HepG2 (cell line): ENCODE measurements around the gene PGM5. TPM values are rescaled to one million over a fixed set of nuclear protein-coding genes. Genes with fewer than 3 reads are reported as not detected.

Experiments used
- ATAC-seq: fragments of 200-7000 bp; cut with Tn5 transposase; 3 replicates; pipeline ENCODE4 v1.9.1; 2020; ENCODE audit warnings: mild to moderate bottlenecking, moderate library complexity
- BruUV-seq: library from RNA; stranded (reverse); fragments of 400-500 nt; replicated peaks from 2 replicates; lab custom pipeline; 2021; lab: Mats Ljungman, UMichigan
- CTCF ChIA-PET: fragments of 300-600 bp; formaldehyde crosslinking; extraction: SDS; loops from one replicate; lab custom pipeline; 2021; ENCODE audit warnings: low total read pairs, inconsistent platforms, low intra/inter-chr PET ratio; lab: Yijun Ruan, JAX
- POLR2A ChIA-PET: fragments of 350-600 bp; sonication (Branson Sonifier 250); formaldehyde crosslinking; loops from one replicate; lab custom pipeline; 2020; ENCODE audit warnings: antibody characterized with exemption, inconsistent platforms; lab: Yijun Ruan, JAX
- DNase-seq: peaks from one replicate; pipeline ENCODE4 v3.0.0-alpha.2; 2015; ENCODE audit warnings: low spot score
- FAIRE-seq: peaks from 3 replicates; lab custom pipeline; 2011; peaks lifted over from hg19 to GRCh38; lab: Jason Lieb, UNC
- H2AFZ ChIP-seq: one replicate; pipeline ENCODE4 v1.6.1; 2011; ENCODE audit warnings: low read length, inconsistent platforms
- H3K27ac ChIP-seq: fragments of 300-600 bp; 3 replicates; pipeline ENCODE4 v1.8.0; 2011; ENCODE audit warnings: mixed run types, mild to moderate bottlenecking, mixed read lengths, low read length, inconsistent platforms; ENCODE audit not compliant: insufficient read depth; ENCODE audit errors: extremely low read length
- H3K27me3 ChIP-seq, 2 experiments: fragments of 200-600 bp in 1 of 2; 2 replicates in 1 of 2; 3 replicates in 1 of 2; pipeline versions ENCODE4 v1.6.0 to v1.8.0; 2011; ENCODE audit warnings: low read length in 2 of 2, mild to moderate bottlenecking in 2 of 2, moderate library complexity in 2 of 2, inconsistent platforms in 1 of 2; ENCODE audit not compliant: insufficient read depth in 2 of 2, control insufficient read depth in 1 of 2
- H3K36me3 ChIP-seq, 2 experiments: fragments of 200-600 bp in 1 of 2; replicated peaks in 1 of 2; 2 replicates in 1 of 2; 3 replicates in 1 of 2; pipeline versions ENCODE4 v1.5.1 to v1.8.0; 2011; ENCODE audit warnings: low read length in 2 of 2, inconsistent platforms in 1 of 2; ENCODE audit not compliant: insufficient read depth in 2 of 2, control insufficient read depth in 1 of 2
- H3K4me1 ChIP-seq: 2 replicates; pipeline ENCODE4 v1.5.1; 2012; ENCODE audit warnings: low read length, inconsistent platforms; ENCODE audit not compliant: insufficient read depth
- H3K4me2 ChIP-seq: 2 replicates; pipeline ENCODE4 v1.6.0; 2011; ENCODE audit warnings: low read depth, low read length, inconsistent platforms
- H3K4me3 ChIP-seq, 3 experiments: fragments of 200-600 bp in 1 of 3; sonication (generic), shearing (Covaris generic) in 1 of 3; replicated peaks in 1 of 3; 2 replicates each; pipeline ENCODE4 v1.5.1; 2011 to 2016; ENCODE audit warnings: low read length in 3 of 3, inconsistent platforms in 2 of 3, low read depth in 2 of 3, mild to moderate bottlenecking in 2 of 3, control low read depth in 1 of 3, mixed read lengths in 1 of 3; ENCODE audit not compliant: insufficient read depth in 1 of 3
- H3K79me2 ChIP-seq: one replicate; pipeline ENCODE4 v1.6.1; 2011; ENCODE audit warnings: low read length, inconsistent platforms; ENCODE audit not compliant: insufficient read depth
- H3K9ac ChIP-seq: 2 replicates; pipeline ENCODE4 v1.6.0; 2011; ENCODE audit warnings: mild to moderate bottlenecking, low read depth, low read length, inconsistent platforms; ENCODE audit not compliant: insufficient read depth
- H3K9me3 ChIP-seq: 2 replicates; pipeline ENCODE4 v1.5.1; 2012; ENCODE audit warnings: mild to moderate bottlenecking, low read length
- H4K20me1 ChIP-seq: 2 replicates; pipeline ENCODE4 v1.6.0; 2011; ENCODE audit warnings: inconsistent platforms, mild to moderate bottlenecking, low read length, moderate library complexity; ENCODE audit not compliant: insufficient read depth
- CENPT ChIP-seq: sonication (generic); formaldehyde crosslinking; IDR thresholded peaks from 2 replicates; pipeline ENCODE4 v1.8.0; 2022; ENCODE audit warnings: low read depth, mild to moderate bottlenecking, moderate library complexity, missing genetic modification reagents
- HNRNPH1 ChIP-seq: fragments of 200-400 bp; formaldehyde crosslinking; optimal IDR thresholded peaks from 2 replicates; pipeline ENCODE3; 2017; ENCODE audit warnings: mild to moderate bottlenecking, low read depth, low read length
- MBNL3 ChIP-seq: fragments of 250-450 bp; sonication (Bioruptor Pico); conservative IDR thresholded peaks from 2 replicates; pipeline ENCODE4 v1.8.0; 2022; ENCODE audit warnings: mild to moderate bottlenecking, inconsistent platforms
- NCOR1 ChIP-seq: fragments of 200-600 bp; sonication (generic); IDR thresholded peaks from 2 replicates; pipeline ENCODE4 v1.7.0; 2017; ENCODE audit warnings: antibody characterized with exemption, low read length, borderline replicate concordance
- NPAS2 ChIP-seq: sonication (generic); formaldehyde crosslinking; IDR thresholded peaks from 2 replicates; pipeline ENCODE4 v1.8.0; 2022; ENCODE audit warnings: mild to moderate bottlenecking, missing genetic modification reagents, borderline replicate concordance
- POLR2G ChIP-seq: fragments of 200-400 bp; formaldehyde crosslinking; IDR thresholded peaks from 2 replicates; pipeline ENCODE4 v1.6.1; 2018; ENCODE audit warnings: mild to moderate bottlenecking, low read depth, low read length, moderate library complexity
- ZBTB3 ChIP-seq: sonication (generic); formaldehyde crosslinking; IDR thresholded peaks from 2 replicates; pipeline ENCODE4 v1.4.0; 2020; ENCODE audit warnings: low read depth, mild to moderate bottlenecking, moderate library complexity, missing genetic modification reagents, borderline replicate concordance
- ZNF10 ChIP-seq: sonication (generic); formaldehyde crosslinking; IDR thresholded peaks from 2 replicates; pipeline ENCODE4 v1.4.0; 2020; ENCODE audit warnings: mild to moderate bottlenecking, low read depth, missing genetic modification reagents, borderline replicate concordance
- ZNF557 ChIP-seq: sonication (generic); formaldehyde crosslinking; IDR thresholded peaks from 2 replicates; pipeline ENCODE4 v1.4.0; 2020; ENCODE audit warnings: missing genetic modification reagents
- ZNF777 ChIP-seq: sonication (generic); formaldehyde crosslinking; IDR thresholded peaks from 2 replicates; pipeline ENCODE4 v1.4.0; 2020; ENCODE audit warnings: missing genetic modification reagents
- ZNF878 ChIP-seq: sonication (generic); formaldehyde crosslinking; IDR thresholded peaks from 2 replicates; pipeline ENCODE4 v1.8.1; 2023; ENCODE audit warnings: mild to moderate bottlenecking, missing genetic modification reagents, moderate library complexity
- WGBS: methylation state at CpG from one replicate; pipeline ENCODE4 v1.1.6; 2017; ENCODE audit warnings: low lambda C conversion rate; 5-methylcytosine and 5-hydroxymethylcytosine counted together
- in situ Hi-C: cut with HindIII; loops from 2 replicates; pipeline ENCODE4 v1.10.0; 2017; ENCODE audit warnings: low pct_unique_long_range_greater_than_20kb; ENCODE audit not compliant: extremely low pct_ligation_motif_present
- intact Hi-C: fragments of 100-400 bp; cut with micrococcal nuclease; formaldehyde crosslinking; loops from one replicate; pipeline ENCODE4 v1.10.0; 2022; ENCODE audit not compliant: unreplicated experiment
- polyA plus RNA-seq, 8 experiments: library from polyadenylated mRNA; depleted of rRNA in 3 of 8; stranded (reverse) in 7 of 8; unstranded in 1 of 8; fragments of >200 nt; fragmentation: Illumina TruSeq in 4 of 8; extraction: Trizol in 4 of 8; gene quantifications; 2 replicates each; pipeline versions ENCODE4 v1.2.1 to v1.2.3, GENCODE V29; 2011 to 2016; ENCODE audit warnings: low read depth in 4 of 8, missing spikeins in 1 of 8, mixed read lengths in 1 of 8; ENCODE audit not compliant: insufficient read depth in 1 of 8
- total RNA-seq, 5 experiments: library from RNA; depleted of rRNA; stranded (reverse); fragments of >200 nt; fragmentation: Illumina TruSeq; extraction: Trizol; gene quantifications; 2 replicates each; pipeline ENCODE4 v1.2.3, GENCODE V29; 2016; ENCODE audit warnings: low read depth in 1 of 5
- TF ChIP-seq, protein P1 (sequence below): sonication (generic); formaldehyde crosslinking; IDR thresholded peaks from 2 replicates; pipeline ENCODE4 v1.4.0; 2020; ENCODE audit warnings: missing genetic modification reagents
- TF ChIP-seq, protein P2 (sequence below): IDR thresholded peaks from 2 replicates; pipeline ENCODE4 v1.6.1; 2016; ENCODE audit warnings: mild to moderate bottlenecking
- TF ChIP-seq, protein P3 (sequence below): sonication (generic); formaldehyde crosslinking; IDR thresholded peaks from 2 replicates; pipeline ENCODE4 v1.8.0; 2022; ENCODE audit warnings: mild to moderate bottlenecking, missing genetic modification reagents, moderate library complexity
- TF ChIP-seq, protein P4 (sequence below): sonication (generic); formaldehyde crosslinking; IDR thresholded peaks from 2 replicates; pipeline ENCODE4 v1.5.0; 2020; ENCODE audit warnings: mild to moderate bottlenecking, missing genetic modification reagents

PGM5 gene
- total and polyA plus RNA-seq, 2 of the 13 experiments (the other 11 are each of a cell fraction or from before 2014, with no cell fraction given) = not detected

DNA sequence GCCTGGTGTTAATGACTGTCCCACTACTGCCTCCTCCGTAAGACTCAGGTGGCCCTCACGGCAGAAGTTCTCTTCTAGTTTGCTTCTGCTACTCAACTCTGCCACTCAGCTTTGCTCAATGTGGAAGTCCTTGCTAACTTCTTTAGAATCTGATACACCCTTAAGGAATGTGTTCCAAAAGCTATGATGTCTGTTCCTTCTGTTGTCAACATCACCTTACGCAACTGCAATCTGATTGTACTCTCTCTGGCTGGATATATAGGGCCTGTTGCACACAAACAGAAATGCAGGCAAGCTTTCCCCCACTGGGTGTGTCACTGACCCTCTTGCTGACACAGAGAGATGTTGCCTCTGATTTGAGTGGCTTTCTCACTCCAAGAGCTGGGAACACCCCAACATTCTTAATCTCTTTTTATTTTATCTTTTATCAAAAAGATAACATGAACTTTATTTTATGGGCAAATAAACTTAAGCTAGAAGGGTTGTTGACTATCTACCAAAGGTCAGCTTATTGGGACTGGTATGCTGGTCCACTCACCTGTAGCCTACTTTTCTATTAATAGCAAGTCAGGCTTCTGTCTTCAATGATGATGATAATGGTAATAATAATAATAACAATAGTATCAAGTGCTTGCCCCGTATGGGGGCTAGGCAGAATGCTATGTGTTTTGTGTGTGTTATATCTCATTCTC, 159.1 kb downstream of the PGM5 start:
- Histone ChIP-seq H3K27ac (no peak overlapping the region), H3K9me3 (no peaks in the 10 kb centered on the region), H3K9ac (no peak overlapping the region), H4K20me1 (no peaks in the 10 kb centered on the region), H3K27me3 (no peaks in the 10 kb centered on the region), H3K4me3 (no peak overlapping the region), H3K79me2 (no peaks in the 10 kb centered on the region), H3K4me1 (no peaks in the 10 kb centered on the region), H3K36me3 (no peaks in the 10 kb centered on the region), H2AFZ (no peak overlapping the region), H3K4me2 (no peak overlapping the region)
- no peak for FAIRE-seq
- no peak for ATAC-seq
- in situ Hi-C loops (no loop called here), intact Hi-C loops (no loop called here)
- DNase-seq = no peak
- WGBS = 70% methylated on average over 4 of the region's 4 CpGs
- no TSS peak for BruUV-seq
- POLR2A ChIA-PET = no interaction called here
- CTCF ChIA-PET = no interaction called here
- TF ChIP-seq, protein P1, sequence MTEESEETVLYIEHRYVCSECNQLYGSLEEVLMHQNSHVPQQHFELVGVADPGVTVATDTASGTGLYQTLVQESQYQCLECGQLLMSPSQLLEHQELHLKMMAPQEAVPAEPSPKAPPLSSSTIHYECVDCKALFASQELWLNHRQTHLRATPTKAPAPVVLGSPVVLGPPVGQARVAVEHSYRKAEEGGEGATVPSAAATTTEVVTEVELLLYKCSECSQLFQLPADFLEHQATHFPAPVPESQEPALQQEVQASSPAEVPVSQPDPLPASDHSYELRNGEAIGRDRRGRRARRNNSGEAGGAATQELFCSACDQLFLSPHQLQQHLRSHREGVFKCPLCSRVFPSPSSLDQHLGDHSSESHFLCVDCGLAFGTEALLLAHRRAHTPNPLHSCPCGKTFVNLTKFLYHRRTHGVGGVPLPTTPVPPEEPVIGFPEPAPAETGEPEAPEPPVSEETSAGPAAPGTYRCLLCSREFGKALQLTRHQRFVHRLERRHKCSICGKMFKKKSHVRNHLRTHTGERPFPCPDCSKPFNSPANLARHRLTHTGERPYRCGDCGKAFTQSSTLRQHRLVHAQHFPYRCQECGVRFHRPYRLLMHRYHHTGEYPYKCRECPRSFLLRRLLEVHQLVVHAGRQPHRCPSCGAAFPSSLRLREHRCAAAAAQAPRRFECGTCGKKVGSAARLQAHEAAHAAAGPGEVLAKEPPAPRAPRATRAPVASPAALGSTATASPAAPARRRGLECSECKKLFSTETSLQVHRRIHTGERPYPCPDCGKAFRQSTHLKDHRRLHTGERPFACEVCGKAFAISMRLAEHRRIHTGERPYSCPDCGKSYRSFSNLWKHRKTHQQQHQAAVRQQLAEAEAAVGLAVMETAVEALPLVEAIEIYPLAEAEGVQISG (CRISPR knock-in tag) = no peak
- TF ChIP-seq HNRNPH1 = no peak
- TF ChIP-seq POLR2G = no peak
- no peak for TF ChIP-seq NPAS2 (CRISPR knock-in tag)
- TF ChIP-seq, protein P2, sequence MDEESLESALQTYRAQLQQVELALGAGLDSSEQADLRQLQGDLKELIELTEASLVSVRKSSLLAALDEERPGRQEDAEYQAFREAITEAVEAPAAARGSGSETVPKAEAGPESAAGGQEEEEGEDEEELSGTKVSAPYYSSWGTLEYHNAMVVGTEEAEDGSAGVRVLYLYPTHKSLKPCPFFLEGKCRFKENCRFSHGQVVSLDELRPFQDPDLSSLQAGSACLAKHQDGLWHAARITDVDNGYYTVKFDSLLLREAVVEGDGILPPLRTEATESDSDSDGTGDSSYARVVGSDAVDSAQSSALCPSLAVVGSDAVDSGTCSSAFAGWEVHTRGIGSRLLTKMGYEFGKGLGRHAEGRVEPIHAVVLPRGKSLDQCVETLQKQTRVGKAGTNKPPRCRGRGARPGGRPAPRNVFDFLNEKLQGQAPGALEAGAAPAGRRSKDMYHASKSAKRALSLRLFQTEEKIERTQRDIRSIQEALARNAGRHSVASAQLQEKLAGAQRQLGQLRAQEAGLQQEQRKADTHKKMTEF (CRISPR knock-in tag) = no peak
- TF ChIP-seq CENPT (CRISPR knock-in tag) = no peak
- TF ChIP-seq, protein P3, sequence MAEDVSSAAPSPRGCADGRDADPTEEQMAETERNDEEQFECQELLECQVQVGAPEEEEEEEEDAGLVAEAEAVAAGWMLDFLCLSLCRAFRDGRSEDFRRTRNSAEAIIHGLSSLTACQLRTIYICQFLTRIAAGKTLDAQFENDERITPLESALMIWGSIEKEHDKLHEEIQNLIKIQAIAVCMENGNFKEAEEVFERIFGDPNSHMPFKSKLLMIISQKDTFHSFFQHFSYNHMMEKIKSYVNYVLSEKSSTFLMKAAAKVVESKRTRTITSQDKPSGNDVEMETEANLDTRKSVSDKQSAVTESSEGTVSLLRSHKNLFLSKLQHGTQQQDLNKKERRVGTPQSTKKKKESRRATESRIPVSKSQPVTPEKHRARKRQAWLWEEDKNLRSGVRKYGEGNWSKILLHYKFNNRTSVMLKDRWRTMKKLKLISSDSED (CRISPR knock-in tag) = no peak
- TF ChIP-seq ZNF878 (CRISPR knock-in tag) = no peak
- no peak for TF ChIP-seq ZNF10 (CRISPR knock-in tag)
- TF ChIP-seq ZBTB3 (CRISPR knock-in tag) = no peak
- no peak for TF ChIP-seq ZNF777 (CRISPR knock-in tag)
- no peak for TF ChIP-seq ZNF557 (CRISPR knock-in tag)
- TF ChIP-seq, protein P4, sequence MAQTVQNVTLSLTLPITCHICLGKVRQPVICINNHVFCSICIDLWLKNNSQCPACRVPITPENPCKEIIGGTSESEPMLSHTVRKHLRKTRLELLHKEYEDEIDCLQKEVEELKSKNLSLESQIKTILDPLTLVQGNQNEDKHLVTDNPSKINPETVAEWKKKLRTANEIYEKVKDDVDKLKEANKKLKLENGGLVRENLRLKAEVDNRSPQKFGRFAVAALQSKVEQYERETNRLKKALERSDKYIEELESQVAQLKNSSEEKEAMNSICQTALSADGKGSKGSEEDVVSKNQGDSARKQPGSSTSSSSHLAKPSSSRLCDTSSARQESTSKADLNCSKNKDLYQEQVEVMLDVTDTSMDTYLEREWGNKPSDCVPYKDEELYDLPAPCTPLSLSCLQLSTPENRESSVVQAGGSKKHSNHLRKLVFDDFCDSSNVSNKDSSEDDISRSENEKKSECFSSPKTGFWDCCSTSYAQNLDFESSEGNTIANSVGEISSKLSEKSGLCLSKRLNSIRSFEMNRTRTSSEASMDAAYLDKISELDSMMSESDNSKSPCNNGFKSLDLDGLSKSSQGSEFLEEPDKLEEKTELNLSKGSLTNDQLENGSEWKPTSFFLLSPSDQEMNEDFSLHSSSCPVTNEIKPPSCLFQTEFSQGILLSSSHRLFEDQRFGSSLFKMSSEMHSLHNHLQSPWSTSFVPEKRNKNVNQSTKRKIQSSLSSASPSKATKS (CRISPR knock-in tag) = no peak
- no peak for TF ChIP-seq MBNL3 (CRISPR knock-in tag)
- no peak for TF ChIP-seq NCOR1
